Stomach smooth muscle (tissue), 2 donors: ENCODE data around the gene SFSWAP.

ENCODE experiments used
- H3K27ac ChIP-seq: one replicate; pipeline ENCODE4 v1.7.0; 2013; ENCODE audit warnings: mild to moderate bottlenecking, low read length, inconsistent platforms
- H3K27me3 ChIP-seq, 2 donors: one replicate each; pipeline ENCODE4 v1.7.0; 2013; ENCODE audit warnings: low read length in 2 of 2; ENCODE audit not compliant: insufficient read depth in 2 of 2, control insufficient read depth in 1 of 2
- H3K36me3 ChIP-seq, 2 donors: one replicate each; pipeline ENCODE4 v1.7.0; 2013; ENCODE audit warnings: low read length in 2 of 2; ENCODE audit not compliant: control insufficient read depth in 2 of 2, insufficient read depth in 2 of 2
- H3K4me1 ChIP-seq: one replicate; pipeline ENCODE4 v1.7.0; 2013; ENCODE audit warnings: low read length; ENCODE audit not compliant: control insufficient read depth, insufficient read depth
- H3K4me3 ChIP-seq, 2 donors: one replicate each; pipeline ENCODE4 v1.7.0; 2013; ENCODE audit warnings: low read length in 2 of 2
- H3K9ac ChIP-seq, 2 donors: one replicate each; pipeline ENCODE4 v1.7.0; 2013; ENCODE audit warnings: low read length in 2 of 2, mild to moderate bottlenecking in 1 of 2
- H3K9me3 ChIP-seq, 2 donors: one replicate each; pipeline ENCODE4 v1.7.0; 2013; ENCODE audit warnings: low read length in 2 of 2; ENCODE audit not compliant: control insufficient read depth in 2 of 2
- donor health status: healthy.
- donor health status: Pancreatic carcinoma.

Gene SFSWAP

GRCh38 chr12:131751335-131751734, 40.4 kb downstream of the SFSWAP start:
- H3K36me3 ChIP-seq = peaks cover 46 to 49% of the 10 kb centered on the region in 2 donors
- no peak overlapping the region for H3K27ac ChIP-seq
- H3K4me3 ChIP-seq = no peak overlapping the region
- H3K9ac ChIP-seq = no peak overlapping the region
- H3K9me3 ChIP-seq = no peaks in the 10 kb centered on the region
- H3K27me3 ChIP-seq = no peaks in the 10 kb centered on the region
- H3K4me1 ChIP-seq = no peaks in the 10 kb centered on the region

GRCh38 chr12:131752451-131752850, 41.6 kb downstream of the SFSWAP start:
- Histone ChIP-seq H3K36me3 (peaks cover 51 to 58% of the 10 kb centered on the region in 2 donors), H3K4me3 (no peak overlapping the region), H3K9ac (no peak overlapping the region), H3K9me3 (no peaks in the 10 kb centered on the region), H3K27ac (no peak overlapping the region), H3K27me3 (no peaks in the 10 kb centered on the region), H3K4me1 (no peaks in the 10 kb centered on the region)

- Histone ChIP-seq H3K36me3 (peaks cover 57 to 63% of the 10 kb centered on the region in 2 donors), H3K9ac (no peak overlapping the region), H3K9me3 (no peaks in the 10 kb centered on the region), H3K4me3 (no peak overlapping the region), H3K4me1 (no peaks in the 10 kb centered on the region), H3K27me3 (no peaks in the 10 kb centered on the region), H3K27ac (no peak overlapping the region)
Measured at GRCh38 chr12:131753005-131753404, 42.1 kb downstream of the SFSWAP start.

GRCh38 chr12:131753757-131754156, 42.9 kb downstream of the SFSWAP start:
- Histone ChIP-seq H3K4me3 (no peak overlapping the region), H3K4me1 (no peaks in the 10 kb centered on the region), H3K27ac (no peak overlapping the region), H3K36me3 (peaks cover 59 to 61% of the 10 kb centered on the region in 2 donors), H3K9me3 (no peaks in the 10 kb centered on the region), H3K9ac (no peak overlapping the region), H3K27me3 (no peaks in the 10 kb centered on the region)

- Histone ChIP-seq H3K4me1 (no peaks in the 10 kb centered on the region), H3K27ac (no peak overlapping the region), H3K4me3 (no peak overlapping the region), H3K9ac (no peak overlapping the region), H3K27me3 (no peaks in the 10 kb centered on the region), H3K9me3 (no peaks in the 10 kb centered on the region), H3K36me3 (peaks cover 55 to 59% of the 10 kb centered on the region in 2 donors)
Measured at GRCh38 chr12:131754184-131754583, 43.3 kb downstream of the SFSWAP start.

- Histone ChIP-seq H3K36me3 (peaks cover 48 to 54% of the 10 kb centered on the region in 2 donors), H3K9me3 (no peaks in the 10 kb centered on the region), H3K27ac (no peak overlapping the region), H3K4me1 (no peaks in the 10 kb centered on the region), H3K4me3 (no peak overlapping the region), H3K27me3 (no peaks in the 10 kb centered on the region), H3K9ac (no peak overlapping the region)
Measured at GRCh38 chr12:131755305-131756113, 44.6 kb downstream of the SFSWAP start.

GRCh38 chr12:131756441-131756840, 45.6 kb downstream of the SFSWAP start:
- no peaks in the 10 kb centered on the region for H3K4me1 ChIP-seq
- H3K27me3 ChIP-seq = no peaks in the 10 kb centered on the region
- H3K27ac ChIP-seq = no peak overlapping the region
- no peaks in the 10 kb centered on the region for H3K9me3 ChIP-seq
- peaks cover 49 to 57% of the 10 kb centered on the region in 2 donors for H3K36me3 ChIP-seq
- H3K9ac ChIP-seq = no peak overlapping the region
- no peak overlapping the region for H3K4me3 ChIP-seq

GRCh38 chr12:131757111-131757510, 46.2 kb downstream of the SFSWAP start:
- Histone ChIP-seq H3K36me3 (peaks cover 51 to 55% of the 10 kb centered on the region in 2 donors), H3K27ac (no peak overlapping the region)

GRCh38 chr12:131758016-131758739, 47.3 kb downstream of the SFSWAP start:
- H3K27me3 ChIP-seq = no peaks in the 10 kb centered on the region
- H3K9me3 ChIP-seq = no peaks in the 10 kb centered on the region
- peaks cover 51 to 56% of the 10 kb centered on the region in 2 donors for H3K36me3 ChIP-seq
- no peak overlapping the region for H3K9ac ChIP-seq
- H3K4me3 ChIP-seq = no peak overlapping the region
- H3K27ac ChIP-seq = no peak overlapping the region
- H3K4me1 ChIP-seq = no peaks in the 10 kb centered on the region

More at GRCh38 chr12:131757111-131757510, 46.2 kb downstream of the SFSWAP start:
- Histone ChIP-seq H3K9me3 (no peaks in the 10 kb centered on the region), H3K27me3 (no peaks in the 10 kb centered on the region), H3K4me3 (no peak overlapping the region), H3K9ac (no peak overlapping the region), H3K4me1 (no peaks in the 10 kb centered on the region)

- Histone ChIP-seq H3K36me3 (peaks cover 43 to 51% of the 10 kb centered on the region in 2 donors), H3K9me3 (no peaks in the 10 kb centered on the region), H3K9ac (no peak overlapping the region), H3K4me1 (no peaks in the 10 kb centered on the region), H3K27ac (no peak overlapping the region), H3K4me3 (no peak overlapping the region), H3K27me3 (no peaks in the 10 kb centered on the region)
Measured at GRCh38 chr12:131759176-131759575, 48.3 kb downstream of the SFSWAP start.

GRCh38 chr12:131761638-131762037, 50.7 kb downstream of the SFSWAP start:
- H3K9ac ChIP-seq = no peak overlapping the region
- H3K27me3 ChIP-seq = no peaks in the 10 kb centered on the region
- no peaks in the 10 kb centered on the region for H3K9me3 ChIP-seq
- H3K4me3 ChIP-seq = no peak overlapping the region
- H3K36me3 ChIP-seq = peaks cover 43 to 54% of the 10 kb centered on the region in 2 donors
- no peaks in the 10 kb centered on the region for H3K4me1 ChIP-seq
- H3K27ac ChIP-seq = no peak overlapping the region
